ENCODE measurements around the gene MYD88. TPM values are rescaled to one million over a fixed set of nuclear protein-coding genes. Genes with fewer than 3 reads are reported as not detected.
A peak's percentile ranks its signal among the peaks of the same experiment; 100 is the strongest.

Gene MYD88
- total RNA-seq, 1 donor from 2014 or later: 47.3 TPM

DNA sequence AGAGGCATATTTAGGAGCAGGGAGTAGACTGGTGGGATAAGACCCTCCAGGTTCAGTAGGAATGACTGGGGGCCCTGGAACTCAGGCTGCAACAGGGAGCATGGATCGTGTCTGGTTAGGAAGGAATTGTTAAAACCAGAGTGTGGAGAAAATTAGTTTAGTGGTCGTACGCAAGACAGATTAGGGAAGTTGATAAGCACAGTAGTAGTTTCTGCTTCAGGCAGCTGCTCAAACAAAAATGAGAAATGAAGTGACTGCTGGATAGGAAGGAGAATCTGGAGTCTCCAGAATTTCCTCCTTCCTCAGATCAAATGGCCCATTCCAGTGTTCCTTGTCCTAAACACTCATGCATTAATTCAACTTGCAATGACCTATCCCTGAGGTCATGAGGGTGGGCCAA is 11.2 kb downstream of the MYD88 start:
- no peak for DNase-seq (ENCODE audit: low read depth)
- H3K4me3 ChIP-seq (ENCODE audit: low read depth, low read length): no peak overlapping the region
- TF ChIP-seq, protein P1, sequence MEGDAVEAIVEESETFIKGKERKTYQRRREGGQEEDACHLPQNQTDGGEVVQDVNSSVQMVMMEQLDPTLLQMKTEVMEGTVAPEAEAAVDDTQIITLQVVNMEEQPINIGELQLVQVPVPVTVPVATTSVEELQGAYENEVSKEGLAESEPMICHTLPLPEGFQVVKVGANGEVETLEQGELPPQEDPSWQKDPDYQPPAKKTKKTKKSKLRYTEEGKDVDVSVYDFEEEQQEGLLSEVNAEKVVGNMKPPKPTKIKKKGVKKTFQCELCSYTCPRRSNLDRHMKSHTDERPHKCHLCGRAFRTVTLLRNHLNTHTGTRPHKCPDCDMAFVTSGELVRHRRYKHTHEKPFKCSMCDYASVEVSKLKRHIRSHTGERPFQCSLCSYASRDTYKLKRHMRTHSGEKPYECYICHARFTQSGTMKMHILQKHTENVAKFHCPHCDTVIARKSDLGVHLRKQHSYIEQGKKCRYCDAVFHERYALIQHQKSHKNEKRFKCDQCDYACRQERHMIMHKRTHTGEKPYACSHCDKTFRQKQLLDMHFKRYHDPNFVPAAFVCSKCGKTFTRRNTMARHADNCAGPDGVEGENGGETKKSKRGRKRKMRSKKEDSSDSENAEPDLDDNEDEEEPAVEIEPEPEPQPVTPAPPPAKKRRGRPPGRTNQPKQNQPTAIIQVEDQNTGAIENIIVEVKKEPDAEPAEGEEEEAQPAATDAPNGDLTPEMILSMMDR (conservative IDR thresholded peaks at IDR 0.05; ENCODE audit: low read depth, low read length): no peak

DNA sequence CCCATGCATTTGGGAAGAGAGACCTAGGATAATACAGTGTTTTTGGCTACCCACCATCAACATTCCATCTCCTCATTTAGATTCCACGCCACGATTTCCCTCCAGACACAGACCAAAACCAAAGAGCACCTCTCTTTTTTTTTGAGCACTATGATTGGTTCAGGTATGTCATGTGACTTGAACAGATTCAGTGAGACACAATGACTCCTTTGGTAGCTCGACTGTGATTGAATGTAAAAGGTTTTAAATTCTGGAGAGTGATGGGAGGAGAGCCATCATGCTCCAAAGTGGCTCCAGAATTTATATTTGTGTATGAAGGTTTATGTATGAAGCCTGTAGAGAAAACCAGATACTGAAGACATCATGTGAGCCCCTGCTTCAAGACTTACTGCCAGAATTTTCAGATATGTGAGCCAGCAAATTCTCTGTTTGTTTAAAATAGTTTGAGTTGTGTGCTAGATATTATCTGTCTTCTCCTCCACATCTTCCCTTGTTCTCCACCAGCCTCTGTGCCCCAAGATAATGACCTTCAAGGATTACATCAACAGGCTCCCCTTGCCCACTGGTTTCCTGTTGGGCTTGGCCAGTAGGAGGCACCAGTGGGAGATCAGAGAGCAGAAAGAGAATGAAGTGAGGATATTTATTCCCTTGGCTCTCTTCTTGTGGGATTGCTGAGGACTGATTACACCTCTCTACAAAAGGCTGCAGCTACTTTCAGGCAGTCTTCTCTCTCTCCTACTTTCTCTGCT is 12.5 kb downstream of the MYD88 start:
- no peak for DNase-seq (ENCODE audit: low read depth)
- TF ChIP-seq, protein P1 (conservative IDR thresholded peaks at IDR 0.05; ENCODE audit: low read depth, low read length): peak; percentile 37
- H3K4me3 ChIP-seq (ENCODE audit: low read depth, low read length): no peak overlapping the region

GRCh38 chr3:38151667-38152265 is 13.3 kb downstream of the MYD88 start:
- TF ChIP-seq, protein P1 (conservative IDR thresholded peaks at IDR 0.05; ENCODE audit: low read depth, low read length): no peak
- DNase-seq (ENCODE audit: low read depth): no peak
- no peak overlapping the region for H3K4me3 ChIP-seq (ENCODE audit: low read depth, low read length)

DNA sequence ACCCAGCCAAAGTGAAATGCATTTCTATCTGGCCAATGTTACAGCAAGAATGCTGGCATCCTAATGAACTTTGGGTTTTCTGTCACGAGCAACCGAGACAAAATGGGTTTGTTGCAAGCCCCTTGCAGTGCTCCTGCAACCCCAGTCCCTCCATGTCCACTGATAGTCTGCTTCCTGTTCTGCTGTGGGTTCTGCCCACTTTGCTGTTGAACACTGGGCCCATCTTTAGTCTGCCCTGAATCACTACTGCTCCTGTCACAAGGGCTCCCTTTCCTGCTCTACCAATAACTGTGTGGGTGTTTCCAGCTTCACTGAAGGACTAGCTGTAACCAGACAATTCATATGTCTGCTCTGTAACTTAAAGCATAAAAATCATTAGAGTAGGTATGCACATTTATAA is 14.1 kb downstream of the MYD88 start:
- no peak for DNase-seq (ENCODE audit: low read depth)
- H3K4me3 ChIP-seq (ENCODE audit: low read depth, low read length): no peak overlapping the region
- TF ChIP-seq, protein P1 (conservative IDR thresholded peaks at IDR 0.05; ENCODE audit: low read depth, low read length): no peak

- DNase-seq (ENCODE audit: low read depth): no peak
- TF ChIP-seq, protein P1 (conservative IDR thresholded peaks at IDR 0.05; ENCODE audit: low read depth, low read length): no peak
- no peak overlapping the region for H3K4me3 ChIP-seq (ENCODE audit: low read depth, low read length)
These were observed 14.8 kb downstream of the MYD88 start for GRCh38 chr3:38153221-38153620.

DNA sequence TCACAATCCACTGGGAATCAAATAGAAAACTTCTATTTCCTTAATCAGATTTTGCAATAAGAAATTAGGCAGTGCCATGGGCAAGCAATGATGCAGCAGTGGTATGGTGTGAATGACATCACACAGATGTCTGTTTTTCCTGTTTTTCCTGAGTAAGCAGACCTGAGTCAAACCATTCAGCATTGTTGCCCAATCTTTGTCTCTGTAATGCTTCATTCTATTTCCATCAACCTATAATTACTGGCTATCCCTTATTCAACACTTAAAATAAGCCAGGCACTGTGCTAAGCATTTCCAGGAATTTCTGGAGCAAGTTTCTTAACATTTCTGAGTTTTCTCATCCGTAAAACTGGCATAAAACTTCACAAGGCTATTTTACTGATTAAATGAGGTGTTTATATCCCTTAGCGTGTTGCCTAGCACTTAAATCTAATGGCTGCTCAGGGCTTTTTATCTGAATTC is 15.6 kb downstream of the MYD88 start:
- DNase-seq (ENCODE audit: low read depth): peak; percentile 97

More for the DNA sequence above, 15.6 kb downstream of the MYD88 start:
- TF ChIP-seq, protein P1 (conservative IDR thresholded peaks at IDR 0.05; ENCODE audit: low read depth, low read length): no peak
- no peak overlapping the region for H3K4me3 ChIP-seq (ENCODE audit: low read depth, low read length)

Measured in epithelial cell of proximal tubule (primary cell).